Measurements from ENCODE around the gene IRAK2.
"Not testable (repeated sequence)": the region's sequence is repeated elsewhere in the genome, so short reads cannot be mapped to it uniquely, and the experiment has no call there.

The IRAK2 gene

GRCh38 chr3:10255835-10256234 lies 91.1 kb downstream of the IRAK2 start:
- DNase-seq = no peak

GRCh38 chr3:10259036-10259435 lies 94.3 kb downstream of the IRAK2 start:
- no peak for DNase-seq

- no peak for DNase-seq
Measured at GRCh38 chr3:10259798-10260197, 95.1 kb downstream of the IRAK2 start.

GRCh38 chr3:10260211-10260701 lies 95.5 kb downstream of the IRAK2 start:
- DNase-seq = no peak

GRCh38 chr3:10262027-10262426 lies 97.3 kb downstream of the IRAK2 start:
- DNase-seq = no peak

GRCh38 chr3:10263646-10264363 lies 99.1 kb downstream of the IRAK2 start:
- peak; percentile 29 to 54 for DNase-seq

GRCh38 chr3:10265833-10266232 lies 101.1 kb downstream of the IRAK2 start:
- no peak for DNase-seq

- not testable (repeated sequence) for DNase-seq
Measured at GRCh38 chr3:10266936-10267335, 102.2 kb downstream of the IRAK2 start.

GRCh38 chr3:10268116-10268515 lies 103.4 kb downstream of the IRAK2 start:
- DNase-seq = no peak

GRCh38 chr3:10268930-10269329 lies 104.2 kb downstream of the IRAK2 start:
- DNase-seq = no peak

- no peak for DNase-seq
Measured at GRCh38 chr3:10269443-10269842, 104.7 kb downstream of the IRAK2 start.

GRCh38 chr3:10272476-10272875 lies 107.8 kb downstream of the IRAK2 start:
- DNase-seq = not testable (repeated sequence)

GRCh38 chr3:10272977-10273376 lies 108.3 kb downstream of the IRAK2 start:
- DNase-seq = no peak

- no peak for DNase-seq
Measured at GRCh38 chr3:10273702-10274305, 109.1 kb downstream of the IRAK2 start.

GRCh38 chr3:10274601-10275000 lies 109.9 kb downstream of the IRAK2 start:
- DNase-seq = no peak

- no peak for DNase-seq
Measured at GRCh38 chr3:10277115-10277625, 112.5 kb downstream of the IRAK2 start.

- no peak for DNase-seq
Measured at GRCh38 chr3:10278501-10278900, 113.8 kb downstream of the IRAK2 start.

GRCh38 chr3:10279384-10280176 lies 114.9 kb downstream of the IRAK2 start:
- peak; percentile 18 to 46 for DNase-seq

- no peak for DNase-seq
Measured at GRCh38 chr3:10280177-10280529, 115.4 kb downstream of the IRAK2 start.

- no peak for DNase-seq
Measured at GRCh38 chr3:10280571-10280970, 115.9 kb downstream of the IRAK2 start.

- DNase-seq = peak; percentile 24 to 69
Measured at GRCh38 chr3:10281951-10282350, 117.2 kb downstream of the IRAK2 start.

- no peak for DNase-seq
Measured at GRCh38 chr3:10283638-10284037, 118.9 kb downstream of the IRAK2 start.

GRCh38 chr3:10284496-10284895 lies 119.8 kb downstream of the IRAK2 start:
- peak in 1 of 2 donors; percentile 39 for DNase-seq
